Measurements from ENCODE around the gene ECSIT.

ECSIT gene

DNA sequence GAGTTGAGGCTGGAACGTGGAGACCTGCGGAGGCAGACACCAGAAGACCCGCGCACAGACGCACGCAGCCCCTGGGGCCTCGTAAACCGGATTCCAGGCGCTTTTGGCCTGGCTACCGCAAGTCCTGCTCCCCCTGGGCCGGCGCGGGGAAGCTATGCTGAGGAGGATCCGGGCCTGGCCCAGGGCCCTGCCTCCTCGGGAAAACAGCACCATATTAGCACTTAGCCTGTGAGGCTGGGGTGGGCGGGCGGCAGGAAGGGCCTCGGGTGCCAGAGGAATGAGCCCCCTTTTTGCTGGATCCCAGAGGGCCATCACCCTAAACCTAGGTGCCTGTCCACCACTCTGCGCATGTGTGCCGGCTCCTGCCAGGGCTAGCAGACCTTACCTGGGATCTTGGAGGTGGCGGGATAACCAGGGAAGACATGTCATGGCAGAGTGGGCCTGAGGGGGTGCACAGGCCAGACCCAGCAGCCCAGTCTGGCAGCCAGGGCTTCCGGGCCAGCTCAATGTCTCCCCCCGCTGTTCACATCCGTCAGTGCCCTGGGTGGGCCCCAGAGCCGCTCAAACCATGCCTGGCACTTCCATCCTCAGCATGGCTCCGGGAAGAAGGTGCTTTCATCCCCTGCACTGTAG lies 22.8 kb upstream of the ECSIT start:
- TF ChIP-seq, protein P1, sequence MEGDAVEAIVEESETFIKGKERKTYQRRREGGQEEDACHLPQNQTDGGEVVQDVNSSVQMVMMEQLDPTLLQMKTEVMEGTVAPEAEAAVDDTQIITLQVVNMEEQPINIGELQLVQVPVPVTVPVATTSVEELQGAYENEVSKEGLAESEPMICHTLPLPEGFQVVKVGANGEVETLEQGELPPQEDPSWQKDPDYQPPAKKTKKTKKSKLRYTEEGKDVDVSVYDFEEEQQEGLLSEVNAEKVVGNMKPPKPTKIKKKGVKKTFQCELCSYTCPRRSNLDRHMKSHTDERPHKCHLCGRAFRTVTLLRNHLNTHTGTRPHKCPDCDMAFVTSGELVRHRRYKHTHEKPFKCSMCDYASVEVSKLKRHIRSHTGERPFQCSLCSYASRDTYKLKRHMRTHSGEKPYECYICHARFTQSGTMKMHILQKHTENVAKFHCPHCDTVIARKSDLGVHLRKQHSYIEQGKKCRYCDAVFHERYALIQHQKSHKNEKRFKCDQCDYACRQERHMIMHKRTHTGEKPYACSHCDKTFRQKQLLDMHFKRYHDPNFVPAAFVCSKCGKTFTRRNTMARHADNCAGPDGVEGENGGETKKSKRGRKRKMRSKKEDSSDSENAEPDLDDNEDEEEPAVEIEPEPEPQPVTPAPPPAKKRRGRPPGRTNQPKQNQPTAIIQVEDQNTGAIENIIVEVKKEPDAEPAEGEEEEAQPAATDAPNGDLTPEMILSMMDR (IDR thresholded peaks at IDR 0.05; ENCODE audit: low read depth, low read length, missing control alignments) = peak; percentile 67
- in situ Hi-C loops (cut with HindIII; ENCODE audit: low pct_ligation_motif_present, low sequenced_read_pairs) = no loop called here

DNA sequence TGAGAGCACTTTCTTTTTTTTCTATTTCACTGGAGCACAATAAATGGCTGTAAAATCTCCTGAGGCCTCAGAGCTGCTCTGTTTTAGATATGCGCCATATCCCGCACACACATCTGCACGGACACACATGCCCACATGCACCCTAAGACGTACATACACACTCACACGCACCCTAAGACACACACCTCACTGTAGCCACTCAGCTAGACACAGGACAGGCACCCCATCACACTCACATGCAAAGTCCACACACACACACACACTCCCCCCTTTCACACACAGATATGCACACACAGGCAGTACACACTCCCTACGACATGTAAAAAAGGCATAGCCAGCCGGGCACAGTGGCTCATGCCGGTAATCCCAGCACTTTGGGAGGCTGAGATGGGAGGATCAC lies 21.3 kb upstream of the ECSIT start:
- TF ChIP-seq, protein P1 (IDR thresholded peaks at IDR 0.05; ENCODE audit: low read depth, low read length, missing control alignments) = no peak
- Histone ChIP-seq H3K36me3 (replicated peaks) (peaks cover 28% of the 10 kb centered on the region), H3K27me3 (replicated peaks) (no peaks in the 10 kb centered on the region), H3K4me3 (ENCODE audit: low read depth, low read length) (no peak overlapping the region), H3K27ac (no peak overlapping the region)
- DNase-seq = no peak
- in situ Hi-C loops (cut with HindIII; ENCODE audit: low pct_ligation_motif_present, low sequenced_read_pairs) = no loop called here

More for the DNA sequence above, 22.8 kb upstream of the ECSIT start:
- H3K27ac ChIP-seq = no peak overlapping the region
- H3K4me3 ChIP-seq (ENCODE audit: low read depth, low read length) = no peak overlapping the region
- peaks cover 34% of the 10 kb centered on the region for H3K36me3 ChIP-seq (replicated peaks)
- no peaks in the 10 kb centered on the region for H3K27me3 ChIP-seq (replicated peaks)
- no peak for DNase-seq

GRCh38 chr19:11549386-11549953 lies 20.5 kb upstream of the ECSIT start:
- no peak for DNase-seq
- in situ Hi-C loops (cut with HindIII; ENCODE audit: low pct_ligation_motif_present, low sequenced_read_pairs) = no loop called here
- peaks cover 27% of the 10 kb centered on the region for H3K36me3 ChIP-seq (replicated peaks)
- H3K27ac ChIP-seq = no peak overlapping the region
- H3K4me3 ChIP-seq (ENCODE audit: low read depth, low read length) = no peak overlapping the region
- H3K27me3 ChIP-seq (replicated peaks) = no peaks in the 10 kb centered on the region
- TF ChIP-seq, protein P1 (IDR thresholded peaks at IDR 0.05; ENCODE audit: low read depth, low read length, missing control alignments) = no peak

- H3K27ac ChIP-seq = no peak overlapping the region
- in situ Hi-C loops (cut with HindIII; ENCODE audit: low pct_ligation_motif_present, low sequenced_read_pairs) = no loop called here
- H3K27me3 ChIP-seq (replicated peaks) = no peaks in the 10 kb centered on the region
- no peak for DNase-seq
- TF ChIP-seq, protein P1 (IDR thresholded peaks at IDR 0.05; ENCODE audit: low read depth, low read length, missing control alignments) = no peak
- peaks cover 14% of the 10 kb centered on the region for H3K36me3 ChIP-seq (replicated peaks)
- no peak overlapping the region for H3K4me3 ChIP-seq (ENCODE audit: low read depth, low read length)
Measured at GRCh38 chr19:11547929-11548700, 19.2 kb upstream of the ECSIT start.

DNA sequence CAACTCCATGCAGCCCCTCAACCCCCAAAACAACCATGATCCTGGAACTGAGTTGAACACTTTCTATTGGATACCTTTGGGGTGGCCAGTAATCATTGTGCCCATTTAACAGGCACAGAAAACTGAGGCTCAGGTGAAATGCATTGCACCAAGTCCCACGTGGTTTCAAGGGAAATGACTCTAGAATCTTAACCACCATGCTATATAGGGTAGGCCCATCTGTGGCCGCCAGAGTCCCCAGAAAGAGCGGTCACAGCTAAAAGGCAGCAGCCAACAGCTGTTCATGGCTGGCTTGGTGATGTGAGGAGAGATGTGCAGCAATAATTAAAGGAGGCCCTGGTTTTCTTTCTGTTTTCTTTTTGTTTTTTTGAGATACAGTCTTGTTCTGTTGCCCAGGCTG lies 12.3 kb upstream of the ECSIT start:
- no peak for DNase-seq
- in situ Hi-C loops (cut with HindIII; ENCODE audit: low pct_ligation_motif_present, low sequenced_read_pairs) = no loop called here
- Histone ChIP-seq H3K36me3 (replicated peaks) (no peaks in the 10 kb centered on the region), H3K27ac (no peak overlapping the region), H3K4me3 (ENCODE audit: low read depth, low read length) (no peak overlapping the region), H3K27me3 (replicated peaks) (no peaks in the 10 kb centered on the region)
- TF ChIP-seq, protein P1 (IDR thresholded peaks at IDR 0.05; ENCODE audit: low read depth, low read length, missing control alignments) = no peak

All from brain microvascular endothelial cell (primary cell).